ENCODE results near the gene PLXNA2. TPM values are rescaled to one million over a fixed set of nuclear protein-coding genes. Genes with fewer than 3 reads are reported as not detected.

The PLXNA2 gene
- total RNA-seq, 2 donors from 2014 or later: 7.3 to 8.9 TPM

GRCh38 chr1:208252836-208253576 lies 8.8 kb upstream of the PLXNA2 start:
- WGBS: 63% methylated on average over 7 of the region's 7 CpGs

GRCh38 chr1:208251911-208252835 lies 8.0 kb upstream of the PLXNA2 start:
- intact Hi-C loops (cut with DNase I): no loop called here
- DNase-seq (ENCODE audit: low spot score): no peak
- Histone ChIP-seq H3K4me3 (no peak overlapping the region), H3K27ac (no peak overlapping the region), H3K27me3 (replicated peaks; ENCODE audit: insufficient read depth) (no peaks in the 10 kb centered on the region), H3K4me1 (replicated peaks) (no peaks in the 10 kb centered on the region), H3K9me3 (no peaks in the 10 kb centered on the region), H3K36me3 (no peaks in the 10 kb centered on the region)
- TF ChIP-seq, protein P1, sequence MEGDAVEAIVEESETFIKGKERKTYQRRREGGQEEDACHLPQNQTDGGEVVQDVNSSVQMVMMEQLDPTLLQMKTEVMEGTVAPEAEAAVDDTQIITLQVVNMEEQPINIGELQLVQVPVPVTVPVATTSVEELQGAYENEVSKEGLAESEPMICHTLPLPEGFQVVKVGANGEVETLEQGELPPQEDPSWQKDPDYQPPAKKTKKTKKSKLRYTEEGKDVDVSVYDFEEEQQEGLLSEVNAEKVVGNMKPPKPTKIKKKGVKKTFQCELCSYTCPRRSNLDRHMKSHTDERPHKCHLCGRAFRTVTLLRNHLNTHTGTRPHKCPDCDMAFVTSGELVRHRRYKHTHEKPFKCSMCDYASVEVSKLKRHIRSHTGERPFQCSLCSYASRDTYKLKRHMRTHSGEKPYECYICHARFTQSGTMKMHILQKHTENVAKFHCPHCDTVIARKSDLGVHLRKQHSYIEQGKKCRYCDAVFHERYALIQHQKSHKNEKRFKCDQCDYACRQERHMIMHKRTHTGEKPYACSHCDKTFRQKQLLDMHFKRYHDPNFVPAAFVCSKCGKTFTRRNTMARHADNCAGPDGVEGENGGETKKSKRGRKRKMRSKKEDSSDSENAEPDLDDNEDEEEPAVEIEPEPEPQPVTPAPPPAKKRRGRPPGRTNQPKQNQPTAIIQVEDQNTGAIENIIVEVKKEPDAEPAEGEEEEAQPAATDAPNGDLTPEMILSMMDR (IDR thresholded peaks at IDR 0.05): peak in 2 of 4 experiments; percentile 23 to 32
- no peak for TF ChIP-seq POLR2AphosphoS5 (IDR thresholded peaks at IDR 0.05)
- no peak for TF ChIP-seq POLR2A (IDR thresholded peaks at IDR 0.05)
- 50% methylated on average over 22 of the region's 22 CpGs for WGBS

More at GRCh38 chr1:208252836-208253576, 8.8 kb upstream of the PLXNA2 start:
- no peaks in the 10 kb centered on the region for H3K9me3 ChIP-seq
- no peak for DNase-seq (ENCODE audit: low spot score)
- intact Hi-C loops (cut with DNase I): no loop called here
- no peaks in the 10 kb centered on the region for H3K4me1 ChIP-seq (replicated peaks)
- H3K4me3 ChIP-seq: no peak overlapping the region
- TF ChIP-seq POLR2A (IDR thresholded peaks at IDR 0.05) (no peak), POLR2AphosphoS5 (IDR thresholded peaks at IDR 0.05) (no peak)
- TF ChIP-seq, protein P1 (IDR thresholded peaks at IDR 0.05): no peak
- no peaks in the 10 kb centered on the region for H3K36me3 ChIP-seq
- no peak overlapping the region for H3K27ac ChIP-seq
- H3K27me3 ChIP-seq (replicated peaks; ENCODE audit: insufficient read depth): no peaks in the 10 kb centered on the region

DNA sequence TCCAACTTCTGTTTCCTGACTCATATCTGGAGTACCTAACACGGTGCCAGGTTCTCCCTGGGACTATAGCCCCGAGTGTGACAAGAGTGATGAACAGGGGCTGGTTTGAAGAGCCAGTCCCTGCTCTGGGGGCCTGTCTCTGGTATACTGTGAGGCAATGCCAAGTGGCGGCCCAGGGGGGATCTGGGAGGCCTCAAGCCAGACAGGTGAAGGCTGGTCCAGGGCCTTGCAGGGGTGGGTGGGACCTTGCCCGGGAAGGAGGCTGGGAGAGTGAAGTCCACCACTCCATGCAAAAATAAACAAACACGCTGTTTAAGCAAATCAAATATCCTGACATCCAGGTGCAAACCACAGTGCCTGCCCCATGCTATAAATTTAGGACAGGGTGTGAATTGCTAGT lies 6.8 kb upstream of the PLXNA2 start:
- Histone ChIP-seq H3K36me3 (no peaks in the 10 kb centered on the region), H3K9me3 (no peaks in the 10 kb centered on the region), H3K27me3 (replicated peaks; ENCODE audit: insufficient read depth) (no peaks in the 10 kb centered on the region), H3K4me3 (no peak overlapping the region), H3K4me1 (replicated peaks) (no peaks in the 10 kb centered on the region), H3K27ac (no peak overlapping the region)
- intact Hi-C loops (cut with DNase I): no loop called here
- 79% methylated on average over 5 of the region's 5 CpGs for WGBS
- TF ChIP-seq POLR2A (IDR thresholded peaks at IDR 0.05): no peak
- TF ChIP-seq POLR2AphosphoS5 (IDR thresholded peaks at IDR 0.05): no peak
- TF ChIP-seq, protein P1 (IDR thresholded peaks at IDR 0.05): no peak
- no peak for DNase-seq (ENCODE audit: low spot score)

GRCh38 chr1:208250613-208251012 lies 6.4 kb upstream of the PLXNA2 start:
- Histone ChIP-seq H3K36me3 (no peaks in the 10 kb centered on the region), H3K9me3 (no peaks in the 10 kb centered on the region), H3K4me3 (no peak overlapping the region), H3K4me1 (replicated peaks) (no peaks in the 10 kb centered on the region), H3K27ac (no peak overlapping the region), H3K27me3 (replicated peaks; ENCODE audit: insufficient read depth) (no peaks in the 10 kb centered on the region)
- TF ChIP-seq, protein P1 (IDR thresholded peaks at IDR 0.05): no peak
- TF ChIP-seq POLR2AphosphoS5 (IDR thresholded peaks at IDR 0.05) (no peak), POLR2A (IDR thresholded peaks at IDR 0.05) (no peak)
- intact Hi-C loops (cut with DNase I): no loop called here
- 76% methylated on average over 6 of the region's 6 CpGs for WGBS
- DNase-seq (ENCODE audit: low spot score): no peak
